ENCODE data around the gene P2RX3. TPM values are rescaled to one million over a fixed set of nuclear protein-coding genes. Genes with fewer than 3 reads are reported as not detected.

The P2RX3 gene
- total and polyA plus RNA-seq, 2 of the 8 experiments (the other 6 are each of a cell fraction or from before 2014, with no cell fraction given): 0.45 to 0.47 TPM

DNA sequence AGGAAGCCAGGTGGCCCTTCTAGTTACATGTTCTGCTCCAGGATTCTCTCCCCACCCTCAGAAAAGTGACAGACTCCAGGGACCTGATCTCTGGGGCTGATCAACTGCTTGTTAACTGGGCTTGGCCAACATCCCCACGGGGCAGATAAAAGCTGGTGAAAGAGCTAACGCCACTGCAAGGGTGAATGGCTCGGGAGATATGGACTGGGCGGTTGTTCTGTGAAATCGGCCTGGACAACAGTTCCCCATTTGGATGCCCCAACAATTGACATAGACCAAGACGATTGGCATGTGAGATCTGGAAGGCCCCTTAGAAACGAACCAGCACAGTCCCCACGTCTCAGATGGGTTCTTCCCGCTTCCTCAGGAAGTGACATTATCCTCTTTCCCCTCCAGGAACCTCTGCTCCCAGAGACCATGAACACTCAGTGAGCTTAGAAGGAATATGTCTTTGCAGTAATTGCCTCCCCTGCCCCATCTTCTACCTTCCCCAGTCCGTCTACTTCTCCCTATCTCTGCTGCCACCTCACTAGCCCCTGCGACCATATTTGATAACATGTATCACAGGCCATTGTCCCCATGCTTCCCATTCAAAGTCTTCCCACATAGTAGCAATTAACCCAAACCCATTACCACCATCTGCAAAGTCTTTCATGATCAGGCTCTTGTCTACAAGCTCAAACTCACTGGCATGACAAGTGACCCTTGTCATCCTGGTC is 57.9 kb downstream of the P2RX3 start:
- no peaks in the 10 kb centered on the region for H3K79me2 ChIP-seq (ENCODE audit: control insufficient read depth in 1 of 2, insufficient read depth in 2 of 2, low read length in 2 of 2)
- TF ChIP-seq SIN3A (conservative IDR thresholded peaks at IDR 0.05 in 1 of 2, IDR thresholded peaks at IDR 0.05 in 1 of 2; ENCODE audit: low read depth in 1 of 2, low read length in 2 of 2) (no peak), CBX5 (IDR thresholded peaks at IDR 0.05; ENCODE audit: low read depth, low read length) (no peak), RAD21 (IDR thresholded peaks at IDR 0.05 in 1 of 2, conservative IDR thresholded peaks at IDR 0.05 in 1 of 2; ENCODE audit: low read depth in 2 of 2, low read length in 2 of 2) (no peak), CHD1 (IDR thresholded peaks at IDR 0.05; ENCODE audit: low read depth, low read length) (no peak), TAF7 (optimal IDR thresholded peaks at IDR 0.05; ENCODE audit: borderline replicate concordance, low read depth, low read length) (no peak), RXRA (IDR thresholded peaks at IDR 0.05; ENCODE audit: insufficient read depth, low read depth, low read length) (no peak)
- TF ChIP-seq, protein P1, sequence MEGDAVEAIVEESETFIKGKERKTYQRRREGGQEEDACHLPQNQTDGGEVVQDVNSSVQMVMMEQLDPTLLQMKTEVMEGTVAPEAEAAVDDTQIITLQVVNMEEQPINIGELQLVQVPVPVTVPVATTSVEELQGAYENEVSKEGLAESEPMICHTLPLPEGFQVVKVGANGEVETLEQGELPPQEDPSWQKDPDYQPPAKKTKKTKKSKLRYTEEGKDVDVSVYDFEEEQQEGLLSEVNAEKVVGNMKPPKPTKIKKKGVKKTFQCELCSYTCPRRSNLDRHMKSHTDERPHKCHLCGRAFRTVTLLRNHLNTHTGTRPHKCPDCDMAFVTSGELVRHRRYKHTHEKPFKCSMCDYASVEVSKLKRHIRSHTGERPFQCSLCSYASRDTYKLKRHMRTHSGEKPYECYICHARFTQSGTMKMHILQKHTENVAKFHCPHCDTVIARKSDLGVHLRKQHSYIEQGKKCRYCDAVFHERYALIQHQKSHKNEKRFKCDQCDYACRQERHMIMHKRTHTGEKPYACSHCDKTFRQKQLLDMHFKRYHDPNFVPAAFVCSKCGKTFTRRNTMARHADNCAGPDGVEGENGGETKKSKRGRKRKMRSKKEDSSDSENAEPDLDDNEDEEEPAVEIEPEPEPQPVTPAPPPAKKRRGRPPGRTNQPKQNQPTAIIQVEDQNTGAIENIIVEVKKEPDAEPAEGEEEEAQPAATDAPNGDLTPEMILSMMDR (IDR thresholded peaks at IDR 0.05; ENCODE audit: control extremely low read depth in 1 of 3, insufficient read depth in 1 of 3, low read depth in 1 of 3, low read length in 3 of 3): no peak
- no peak overlapping the region for H3K18ac ChIP-seq (ENCODE audit: extremely low read depth, low read length)
- no peak overlapping the region for H2BK120ac ChIP-seq (replicated peaks; ENCODE audit: low read depth, low read length)
- POLR2A ChIA-PET (ENCODE audit: partially characterized antibody): interaction anchor here (0.8 to 1.2 kb wide), 2 partner anchors 11 to 17 kb away, joined by 3 read pairs; no protein-coding TSS in a partner anchor
- H4K8ac ChIP-seq (ENCODE audit: extremely low read depth, insufficient read depth, low read length): no peak overlapping the region
- H3K27me3 ChIP-seq (replicated peaks in 1 of 4; ENCODE audit: control insufficient read depth in 3 of 4, extremely low read depth in 1 of 4, insufficient read depth in 3 of 4, low read length in 3 of 4): no peaks in the 10 kb centered on the region; a peak in 2 of 7 replicates
- H2BK12ac ChIP-seq (ENCODE audit: low read depth, low read length): no peak overlapping the region
- no peaks in the 10 kb centered on the region for H3K9me3 ChIP-seq (ENCODE audit: insufficient read depth in 2 of 2, low read depth in 1 of 2, low read length in 1 of 2)
- H3K23ac ChIP-seq (ENCODE audit: insufficient read length): no peak overlapping the region
- H3K27ac ChIP-seq (ENCODE audit: low read depth, low read length): no peak overlapping the region
- H3K9ac ChIP-seq (replicated peaks in 1 of 4; ENCODE audit: extremely low read depth in 1 of 4, low read depth in 3 of 4, low read length in 3 of 4): no peak overlapping the region
- H3K4me3 ChIP-seq (ENCODE audit: extremely low read depth in 1 of 4, insufficient read depth in 2 of 4, low read depth in 3 of 4, low read length in 4 of 4): no peak overlapping the region
- no peak overlapping the region for H3K56ac ChIP-seq (replicated peaks; ENCODE audit: insufficient read length, low read depth, low read length)
- no peak overlapping the region for H3K4me2 ChIP-seq (ENCODE audit: insufficient read depth in 1 of 2, low read depth in 2 of 2, low read length in 2 of 2)
- no peak overlapping the region for H2AK5ac ChIP-seq (ENCODE audit: low read depth, low read length)
- no peak overlapping the region for H2BK15ac ChIP-seq (ENCODE audit: low read length)
- no peak overlapping the region for H4K5ac ChIP-seq (ENCODE audit: insufficient read length, low read depth, low read length)
- no peak overlapping the region for H2BK5ac ChIP-seq (ENCODE audit: low read depth, low read length)
- H4K20me1 ChIP-seq (replicated peaks in 1 of 2; ENCODE audit: control insufficient read depth in 1 of 2, insufficient read depth in 2 of 2, low read length in 2 of 2): no peaks in the 10 kb centered on the region
- no peak overlapping the region for H2BK20ac ChIP-seq (ENCODE audit: low read length)
- no peak overlapping the region for H2AFZ ChIP-seq (ENCODE audit: low read length)
- H3K14ac ChIP-seq (ENCODE audit: insufficient read length): no peak overlapping the region
- H3K4ac ChIP-seq (replicated peaks; ENCODE audit: insufficient read length, low read depth, low read length): no peak overlapping the region
- CTCF ChIA-PET (ENCODE audit: partially characterized antibody): interaction anchor here (0.8 to 1.4 kb wide), 2 partner anchors 15 to 32 kb away, joined by 3 to 4 read pairs; partner anchors contain the start of gene PRG3
- FAIRE-seq (no peak), DNase-seq (ENCODE audit: low read depth in 1 of 2, low spot score in 2 of 2) (no peak)
- no peak overlapping the region for H4K91ac ChIP-seq (replicated peaks; ENCODE audit: insufficient read length, low read length)
- WGBS, 2 experiments (ENCODE audit: extremely low coverage in 1 of 2, insufficient coverage in 1 of 2, insufficient read length in 1 of 2, insufficient replicate concordance in 2 of 2, low coverage in 1 of 2, low lambda C conversion rate in 2 of 2, missing lambda C conversion rate in 1 of 2): 94% methylated on average over 11 of the region's 11 CpGs; no CpG with 5 or more reads in 1 of the 2 experiments
- no peaks in the 10 kb centered on the region; the same call in 1 of the 2 replicates for H3K79me1 ChIP-seq (ENCODE audit: low read depth, low read length)
- no peaks in the 10 kb centered on the region for H3K23me2 ChIP-seq (ENCODE audit: low read depth, low read length)
- H3K36me3 ChIP-seq (ENCODE audit: control insufficient read depth in 2 of 4, insufficient read depth in 4 of 4, low read length in 3 of 4): no peaks in the 10 kb centered on the region
- no peaks in the 10 kb centered on the region for H3K4me1 ChIP-seq (replicated peaks in 1 of 4; ENCODE audit: control insufficient read depth in 3 of 4, insufficient read depth in 4 of 4, low read length in 3 of 4)

All from H1 (cell line).